Stimulated activated CD8-positive, alpha-beta memory T cell treated with anti-CD3 and anti-CD28 coated beads, Interleukin-15, amount 100 ng/mL, for 4 hours (primary cell): ENCODE results near the gene FHIP1A.

Source experiments
- DNase-seq, 2 donors: peaks; one replicate each; pipeline ENCODE4 v3.0.0-alpha.2; 2020; ENCODE audit warnings: low read depth in 2 of 2

FHIP1A gene

DNA sequence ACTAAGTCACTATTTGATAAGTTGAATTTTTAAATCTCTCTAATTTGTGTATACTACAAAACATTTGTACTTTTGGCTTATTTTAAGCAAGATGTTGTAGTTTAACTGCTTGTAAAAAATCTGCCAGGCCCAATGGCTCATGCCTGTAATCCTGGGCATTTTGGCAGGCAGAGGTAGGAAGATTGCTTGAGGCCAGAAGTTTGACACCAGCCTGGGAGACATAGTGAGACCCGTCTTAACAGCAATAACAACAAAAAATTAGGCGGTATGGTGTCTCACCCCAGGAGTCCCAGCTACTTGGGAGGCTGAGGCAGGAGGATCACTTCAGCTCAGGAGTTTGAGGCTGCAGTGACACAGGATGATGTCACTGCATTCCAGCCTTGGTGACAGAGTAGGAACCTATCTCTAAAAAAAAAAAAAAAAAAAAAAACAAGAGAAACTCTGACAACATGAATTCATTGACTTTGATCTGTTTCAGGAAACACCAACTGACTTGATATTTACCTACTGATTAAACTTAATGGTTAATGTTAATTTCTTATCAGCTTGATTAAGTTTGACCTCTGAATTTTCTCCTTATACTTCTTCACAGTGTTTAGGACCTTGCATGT lies 8.9 kb downstream of the FHIP1A start:
- DNase-seq, result no peak

DNA sequence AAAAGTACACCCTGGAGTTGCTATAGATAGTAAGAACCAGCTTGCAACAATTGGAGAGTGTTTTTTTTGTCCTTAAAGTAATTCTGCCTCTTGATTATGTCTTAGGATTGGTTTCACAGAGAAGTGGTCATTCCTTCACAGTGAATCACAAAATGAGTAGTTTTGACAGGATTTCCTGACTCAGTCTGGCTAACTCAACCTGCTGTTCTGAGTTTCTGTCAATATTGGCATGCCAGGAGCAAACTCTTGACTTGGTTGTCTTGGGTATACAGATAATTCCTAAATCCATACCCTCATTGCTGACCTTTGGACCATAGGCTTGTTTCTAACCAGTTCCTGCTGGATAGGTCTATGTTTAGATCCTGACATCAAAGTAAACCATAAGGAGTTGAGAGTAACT lies 9.4 kb downstream of the FHIP1A start:
- no peak for DNase-seq

DNA sequence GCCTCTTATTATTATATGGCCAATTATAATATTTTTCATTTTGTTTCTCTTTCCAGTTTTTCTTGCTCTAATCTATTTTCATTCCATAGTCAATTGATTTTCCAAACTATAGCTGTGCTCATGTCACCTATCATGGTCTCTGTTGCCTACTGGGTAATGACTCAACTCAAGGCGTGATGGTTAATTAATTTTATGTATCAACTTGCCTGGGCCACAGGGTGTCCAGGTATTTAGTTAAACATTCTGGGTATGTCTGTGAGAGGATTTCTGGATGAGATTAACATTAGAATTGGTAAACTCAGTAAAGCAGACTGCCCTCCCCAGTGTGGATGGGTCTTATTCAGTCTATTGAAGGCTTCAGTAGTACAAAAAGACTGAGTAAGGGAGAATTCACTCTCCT lies 9.9 kb downstream of the FHIP1A start:
- no peak for DNase-seq

DNA sequence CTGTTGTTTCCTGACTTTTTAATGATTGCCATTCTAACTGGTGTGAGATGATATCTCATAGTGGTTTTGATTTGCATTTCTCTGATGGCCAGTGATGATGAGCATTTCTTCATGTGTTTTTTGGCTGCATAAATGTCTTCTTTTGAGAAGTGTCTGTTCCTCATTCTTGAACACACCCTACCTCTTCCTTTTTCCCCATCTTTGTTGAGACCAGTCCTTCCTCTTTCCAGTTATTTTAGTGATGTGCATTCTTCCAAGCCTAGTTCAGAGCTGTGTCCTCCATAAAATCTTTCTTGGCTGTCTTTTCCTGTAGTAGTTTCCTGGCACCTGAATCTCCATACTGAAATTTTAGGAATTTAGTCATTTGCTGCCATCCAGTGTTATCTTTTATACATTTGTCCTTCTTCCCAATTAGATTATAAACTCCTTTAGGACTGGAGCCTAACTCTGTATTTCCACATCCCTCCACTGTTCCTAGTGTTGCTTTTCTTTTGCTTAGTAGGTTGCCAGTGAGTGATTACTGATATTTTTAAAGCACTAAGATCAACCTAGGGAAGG lies 11.4 kb downstream of the FHIP1A start:
- no peak for DNase-seq

DNA sequence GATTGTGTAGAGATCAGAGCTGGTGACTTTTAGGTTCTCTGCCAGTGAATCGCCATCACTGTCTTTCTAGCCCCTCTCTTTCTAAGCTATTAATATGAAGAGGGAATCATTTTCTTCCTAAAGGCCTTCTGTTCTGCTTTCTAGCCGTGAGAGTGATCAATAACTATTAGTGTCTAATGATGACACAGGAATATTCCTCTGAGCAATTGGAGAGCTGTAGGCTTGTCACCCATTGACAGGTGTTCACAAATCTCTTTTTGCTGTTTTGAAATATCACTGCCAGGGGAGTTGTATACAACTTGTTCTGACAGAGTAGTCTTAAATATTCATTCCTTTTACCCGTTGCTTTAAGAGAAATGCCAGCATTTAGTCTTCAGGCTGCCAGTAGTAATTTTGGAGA lies 13.9 kb downstream of the FHIP1A start:
- DNase-seq, result no peak

DNA sequence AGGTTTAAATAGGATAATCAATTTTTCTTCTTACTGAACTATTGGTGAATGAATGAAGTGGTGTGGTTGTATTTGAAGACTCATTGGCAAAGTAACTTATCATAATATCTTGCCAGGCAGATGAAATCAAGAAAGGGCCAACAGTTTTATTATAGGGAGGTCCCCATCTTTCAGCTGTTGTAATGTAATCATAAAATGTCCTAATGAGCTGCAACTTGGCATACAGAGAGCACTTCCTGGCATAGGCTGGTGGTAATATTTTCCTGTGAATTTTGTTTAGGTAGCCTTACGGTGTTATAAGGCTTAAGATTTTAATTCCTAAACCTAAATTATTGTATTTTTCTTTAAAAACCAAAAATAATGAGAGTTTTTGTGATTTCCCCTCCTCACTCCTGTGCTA lies 17.5 kb downstream of the FHIP1A start:
- no peak for DNase-seq

DNA sequence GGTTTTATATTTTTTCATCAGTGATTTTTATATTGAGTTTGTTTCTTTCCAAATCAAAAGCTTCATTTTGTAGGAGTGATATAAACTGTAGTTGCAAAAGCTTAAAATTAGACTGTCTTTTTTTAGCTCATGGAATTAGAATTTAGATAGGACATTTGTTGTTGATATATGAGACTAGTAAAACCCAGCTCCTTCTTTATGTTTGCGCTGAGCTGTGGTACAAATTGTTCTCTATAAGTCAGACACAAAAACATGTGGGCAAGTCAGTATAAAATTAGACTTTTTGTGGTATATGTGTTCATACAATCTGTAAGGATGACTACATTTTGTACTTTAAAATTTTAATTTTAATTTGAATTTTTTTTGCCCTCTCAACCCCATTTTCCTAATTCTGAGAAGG lies 18.3 kb downstream of the FHIP1A start:
- DNase-seq, result no peak

DNA sequence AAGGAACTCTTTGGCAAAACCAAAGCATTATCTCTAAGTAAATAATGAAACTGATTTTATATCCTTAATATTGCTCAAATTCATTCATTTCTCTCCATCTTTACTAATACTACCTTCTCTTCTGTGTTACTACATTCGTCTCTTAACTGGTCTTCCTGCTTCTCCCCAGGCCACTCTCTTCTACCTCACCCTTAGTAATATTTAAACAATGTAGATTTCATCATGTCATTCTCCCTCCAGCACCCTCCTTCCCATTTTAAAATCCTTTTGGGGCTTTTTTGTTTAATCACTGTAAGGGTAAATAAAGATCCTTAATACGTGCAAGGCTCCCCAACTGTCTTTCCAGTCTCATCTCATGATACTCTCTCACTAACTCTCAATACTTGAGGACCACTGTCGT lies 19.4 kb downstream of the FHIP1A start:
- no peak for DNase-seq

DNA sequence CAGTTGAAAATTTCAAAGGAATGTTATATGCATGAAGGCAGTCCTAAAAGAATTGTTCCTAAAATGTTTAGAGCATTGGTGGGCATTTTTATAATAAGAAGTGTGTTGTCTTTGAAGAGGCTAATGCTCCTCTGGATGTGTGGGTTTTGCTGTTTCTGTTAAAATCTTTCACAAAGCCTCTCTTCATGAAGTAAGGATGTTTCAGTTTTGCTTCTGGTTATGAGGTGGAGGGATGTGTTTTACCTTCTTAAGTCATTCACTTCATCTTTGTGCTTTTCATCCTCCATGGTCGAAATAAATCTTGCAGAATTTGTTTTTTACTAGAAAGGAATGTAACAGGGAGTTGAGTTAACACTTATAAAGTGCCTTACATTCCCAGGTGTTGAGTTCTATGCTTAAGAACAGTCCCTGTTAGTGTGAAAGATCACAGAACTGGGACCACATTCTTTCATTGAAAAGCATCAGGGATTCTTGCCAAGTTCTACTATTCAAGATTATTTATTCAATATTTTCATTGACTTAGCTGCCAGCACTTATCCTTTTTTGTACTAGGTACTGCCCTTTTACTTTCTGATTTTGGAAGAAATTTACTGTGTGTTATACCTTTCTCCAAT lies 21.1 kb downstream of the FHIP1A start:
- DNase-seq, result no peak

DNA sequence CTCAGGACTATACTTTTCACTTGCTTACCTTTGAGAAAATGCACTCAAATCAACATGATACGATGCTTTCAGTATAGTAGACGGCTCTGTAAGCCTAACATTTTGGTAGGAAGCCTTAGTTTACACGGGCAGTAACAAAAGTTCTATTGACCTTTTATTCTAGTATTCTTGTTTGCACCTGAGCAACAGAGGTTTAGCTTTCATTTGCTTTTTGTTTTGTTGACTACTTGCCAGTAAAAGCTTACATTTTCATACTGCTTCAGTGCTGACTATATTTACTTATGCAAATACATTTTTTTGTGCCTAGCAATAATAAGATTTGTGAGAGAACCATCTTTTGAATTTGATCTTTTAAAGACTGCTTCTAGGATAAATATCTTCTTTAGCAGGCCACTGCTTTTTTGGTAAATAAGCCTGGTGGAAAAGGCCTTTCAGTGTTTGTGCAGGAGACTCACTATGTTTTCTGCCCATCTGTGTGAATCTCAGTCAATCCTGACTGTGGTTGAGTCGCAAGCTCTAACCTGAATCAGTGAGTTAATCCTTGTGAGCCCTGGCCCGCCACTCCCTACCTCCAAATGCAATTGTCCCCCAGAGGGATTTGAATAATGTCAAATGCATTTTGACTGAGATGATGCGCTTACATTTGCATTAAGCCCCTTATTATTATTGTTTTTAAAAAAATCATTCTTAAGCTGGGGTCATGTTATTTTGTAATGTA lies 21.9 kb downstream of the FHIP1A start:
- no peak for DNase-seq

DNA sequence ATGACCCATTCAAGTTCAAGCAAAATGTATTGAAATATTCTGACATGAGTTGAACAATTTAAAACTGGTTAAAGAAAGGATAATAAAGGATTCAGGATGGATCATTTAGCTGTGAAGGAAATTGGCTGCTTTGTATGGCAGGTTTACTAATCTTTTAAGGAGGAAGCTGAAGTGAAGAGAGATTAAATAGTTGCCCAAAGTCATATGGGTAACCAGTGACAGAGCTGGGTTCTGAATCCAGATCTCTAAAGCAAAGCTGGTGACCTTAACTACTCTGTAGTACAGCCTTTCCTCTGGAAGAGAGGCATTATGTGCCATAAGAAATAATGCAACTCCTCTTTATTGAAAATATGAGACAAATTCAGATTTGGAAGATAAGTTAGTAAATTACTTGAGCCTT lies 22.8 kb downstream of the FHIP1A start:
- DNase-seq, result no peak

DNA sequence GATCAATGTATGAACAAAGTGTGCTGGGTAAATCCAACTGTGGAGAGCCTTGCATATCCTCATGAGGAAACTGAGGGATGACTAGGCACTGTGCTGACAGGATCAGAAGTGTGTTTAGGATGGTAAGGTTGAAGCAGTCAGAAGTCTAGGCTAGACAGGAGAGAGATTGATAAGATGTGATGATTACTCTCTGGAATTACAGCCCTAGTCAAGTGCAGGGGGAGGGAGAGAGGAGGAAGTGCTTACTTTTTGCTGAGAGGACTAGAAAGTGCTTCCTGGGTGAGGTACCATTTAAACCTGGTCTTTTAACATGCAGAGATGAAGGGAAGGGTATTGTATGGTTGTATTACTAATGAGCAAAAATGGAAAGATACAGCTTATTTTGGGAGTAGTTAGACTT lies 23.7 kb downstream of the FHIP1A start:
- DNase-seq, result no peak

DNA sequence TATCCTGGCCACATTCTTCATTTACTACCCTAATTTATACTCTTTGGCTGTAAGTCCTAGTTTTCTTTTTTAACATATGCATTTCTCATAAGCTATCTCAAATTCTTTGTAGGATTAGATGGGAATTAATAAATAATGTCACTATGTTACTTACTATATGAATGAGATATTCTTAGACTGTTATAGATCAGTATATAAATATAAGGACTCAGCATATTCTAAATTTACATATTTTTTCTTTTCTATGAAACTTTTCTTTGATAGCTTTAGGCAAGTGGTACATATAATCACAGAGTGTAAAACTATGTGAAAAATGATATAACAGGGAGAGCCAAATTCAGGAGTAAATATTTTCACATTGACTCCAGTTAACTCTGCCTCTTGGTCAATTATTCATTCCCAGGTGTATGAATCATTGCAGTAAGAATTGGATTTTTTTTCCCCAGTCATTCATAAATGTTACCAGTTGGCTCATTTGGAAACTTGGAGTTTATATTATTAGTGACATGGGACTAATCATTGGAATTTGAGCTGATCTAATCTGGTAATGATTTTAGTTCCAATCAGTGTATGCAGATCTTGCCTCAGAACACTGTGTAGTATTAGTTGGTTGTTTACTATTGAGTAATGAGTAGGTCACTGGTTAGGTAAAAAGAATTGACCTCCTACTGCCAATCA lies 25.3 kb downstream of the FHIP1A start:
- DNase-seq, result no peak

DNA sequence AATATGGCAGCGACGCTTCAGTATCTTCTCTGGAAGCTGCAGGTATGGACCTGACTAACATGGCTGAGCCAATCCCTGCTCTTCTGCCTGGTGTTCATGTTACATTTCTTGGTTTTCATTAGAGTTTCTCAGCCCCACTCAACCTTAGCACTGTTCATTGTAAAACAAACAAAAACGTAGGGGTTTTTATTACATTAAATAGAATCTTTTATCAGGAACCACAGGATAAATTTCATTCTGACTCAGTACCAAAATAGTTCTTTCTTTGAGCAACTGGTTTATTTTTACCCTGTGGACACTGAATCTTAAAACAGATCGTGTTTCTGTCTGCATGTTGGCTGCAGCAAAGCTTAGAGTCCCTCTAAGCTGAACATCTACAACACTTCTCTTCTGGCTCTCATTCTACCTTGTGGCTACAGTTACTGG lies 27.1 kb downstream of the FHIP1A start:
- no peak for DNase-seq

DNA sequence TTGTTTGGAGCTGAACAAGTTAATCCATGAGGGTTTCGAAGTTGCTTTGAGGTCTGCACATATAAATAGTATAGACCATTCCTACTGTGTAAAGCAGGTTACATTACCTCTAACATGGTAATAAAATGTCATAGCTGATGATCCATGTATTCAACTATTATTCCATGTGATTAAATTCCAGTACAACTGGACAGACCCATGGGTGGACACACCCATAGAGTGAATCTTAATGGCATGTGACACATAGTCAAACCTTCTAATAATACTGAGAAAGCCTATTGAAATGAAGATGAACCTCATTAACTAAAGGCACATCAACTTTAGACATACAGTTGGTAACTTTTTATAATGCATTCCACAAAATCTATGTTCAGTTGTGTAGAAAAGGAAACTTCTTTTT lies 28.5 kb downstream of the FHIP1A start:
- DNase-seq, result no peak

DNA sequence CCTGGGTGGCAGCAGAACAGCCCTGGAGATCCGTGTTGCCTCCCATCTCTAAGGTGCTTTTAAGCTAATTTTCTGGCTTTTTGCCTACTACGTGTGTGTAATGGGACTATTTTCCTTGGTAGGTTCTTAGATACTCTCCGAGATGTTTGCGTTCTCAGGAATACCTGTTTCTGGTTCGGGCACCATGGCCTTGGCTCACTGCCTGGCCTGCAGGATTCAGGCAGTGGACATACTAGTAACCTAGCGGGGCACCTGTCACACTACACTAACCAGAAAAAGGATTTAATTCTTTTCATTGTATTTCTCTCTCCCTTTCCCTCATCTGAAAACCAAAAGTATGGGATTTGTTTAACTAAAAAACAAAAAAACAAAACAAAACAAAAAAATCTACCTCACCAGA lies 29.2 kb downstream of the FHIP1A start:
- DNase-seq, result no peak

DNA sequence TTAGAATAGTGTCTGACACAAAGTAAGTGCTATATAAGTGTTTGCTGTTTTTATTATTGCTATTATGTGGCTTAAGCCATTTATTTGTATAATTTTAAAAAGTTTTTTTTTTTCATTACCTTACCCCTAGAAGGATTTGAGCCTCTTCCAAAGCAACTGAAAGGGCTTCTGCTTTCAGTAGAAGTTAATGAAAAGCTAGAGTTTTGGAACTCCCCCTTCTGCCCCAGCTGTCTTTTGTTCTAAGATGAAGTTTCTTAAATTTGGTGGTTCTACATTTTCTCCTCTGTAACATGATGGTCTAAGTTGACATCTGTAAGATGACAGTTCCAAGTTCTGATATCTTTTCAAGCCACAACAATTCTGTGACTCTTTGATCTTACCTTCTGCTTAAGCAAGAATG lies 30.3 kb downstream of the FHIP1A start:
- no peak for DNase-seq

DNA sequence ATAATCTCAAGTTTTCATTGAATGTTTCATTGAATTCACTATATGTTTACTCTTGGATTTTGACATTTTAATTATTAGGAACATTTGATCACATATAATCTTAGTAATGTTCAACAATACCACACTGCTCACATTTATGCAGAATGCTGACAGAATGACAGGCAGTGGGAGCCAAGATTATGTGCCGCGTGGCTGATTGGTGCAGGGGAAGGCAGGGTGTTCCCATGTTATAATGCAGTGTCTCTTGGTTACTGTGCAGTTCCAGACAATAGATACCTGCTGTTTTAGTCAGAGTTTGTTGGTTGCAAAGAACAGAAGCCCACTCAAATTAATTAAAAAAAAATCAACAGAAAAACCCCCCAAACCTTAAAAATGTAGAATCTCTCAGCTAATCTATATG lies 33.0 kb downstream of the FHIP1A start:
- DNase-seq, result no peak

DNA sequence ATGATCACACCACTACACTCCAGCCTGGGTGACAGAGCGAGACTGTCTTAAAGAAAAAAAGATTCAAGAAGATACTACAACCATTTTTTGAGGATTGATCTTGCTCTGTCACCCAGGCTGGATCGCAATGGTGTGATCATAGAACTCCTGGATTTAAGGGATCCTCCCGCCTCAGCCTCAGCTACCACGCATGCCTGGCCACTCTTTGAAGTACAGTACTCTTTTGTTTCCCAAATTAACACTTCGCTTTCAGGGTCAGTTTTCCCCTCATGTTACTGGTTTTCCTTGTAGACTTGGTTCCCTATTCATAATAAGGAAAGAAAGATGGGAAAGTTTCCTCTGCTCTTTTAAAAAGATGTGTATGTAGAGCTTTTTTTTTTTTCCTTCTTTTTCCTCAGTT lies 34.3 kb downstream of the FHIP1A start:
- no peak for DNase-seq

DNA sequence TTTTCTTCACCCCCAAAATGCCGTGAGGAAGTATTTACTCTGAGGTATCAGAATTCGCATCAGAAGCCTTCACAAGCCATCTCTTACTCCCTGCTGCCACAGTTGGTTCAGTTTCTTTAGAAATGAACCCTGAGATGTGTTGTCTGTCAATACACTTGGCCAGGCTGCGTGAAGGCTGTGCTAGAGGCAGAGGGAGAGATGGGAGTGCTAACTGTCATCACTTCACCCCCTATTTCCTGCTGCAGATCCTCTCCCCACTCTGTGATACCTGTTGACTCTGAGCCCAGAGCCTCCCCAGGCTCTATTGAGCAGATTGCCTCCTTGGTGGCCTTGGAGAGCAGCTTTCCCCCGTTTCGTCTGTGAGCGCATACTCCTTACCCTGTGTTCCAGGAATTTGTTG lies 34.8 kb downstream of the FHIP1A start:
- DNase-seq, result no peak

DNA sequence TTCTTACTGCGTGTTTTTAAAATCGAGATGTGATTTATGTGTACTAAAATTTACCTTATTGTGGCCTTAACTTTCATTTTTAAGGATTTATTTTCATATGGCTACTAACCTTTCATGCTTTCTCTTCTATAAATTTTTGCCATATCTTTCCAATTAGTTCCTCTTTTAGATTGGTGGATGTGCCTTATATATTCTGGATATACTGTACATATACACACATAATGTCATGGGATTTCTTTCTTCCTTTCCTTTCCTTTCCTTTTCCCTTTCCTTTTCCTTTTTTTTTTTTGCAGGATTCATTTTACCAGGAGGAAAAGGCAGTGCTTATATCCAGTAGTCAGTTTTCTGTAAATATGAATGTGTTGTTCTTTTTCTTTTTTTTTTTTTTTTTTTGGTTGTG lies 37.2 kb downstream of the FHIP1A start:
- DNase-seq, result no peak

DNA sequence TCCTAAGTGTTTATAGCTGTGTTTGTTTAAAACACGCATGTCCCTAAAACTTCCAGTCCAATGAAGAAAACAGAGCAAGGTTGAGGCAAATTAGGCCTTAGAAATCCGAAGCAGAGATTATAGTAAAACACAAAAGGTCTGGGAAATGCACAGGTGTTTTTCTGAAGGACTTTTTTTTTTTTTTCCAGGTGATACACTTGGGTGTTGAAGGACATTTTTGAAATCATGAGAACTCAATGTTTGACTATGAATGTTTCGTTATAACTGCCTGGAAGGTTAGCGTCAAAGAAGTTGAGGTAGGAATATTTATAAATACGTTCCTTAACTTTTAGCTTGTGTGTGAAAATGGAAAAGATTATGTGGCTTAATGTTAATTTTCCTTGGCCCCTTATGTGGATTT lies 45.5 kb downstream of the FHIP1A start:
- DNase-seq, result no peak

DNA sequence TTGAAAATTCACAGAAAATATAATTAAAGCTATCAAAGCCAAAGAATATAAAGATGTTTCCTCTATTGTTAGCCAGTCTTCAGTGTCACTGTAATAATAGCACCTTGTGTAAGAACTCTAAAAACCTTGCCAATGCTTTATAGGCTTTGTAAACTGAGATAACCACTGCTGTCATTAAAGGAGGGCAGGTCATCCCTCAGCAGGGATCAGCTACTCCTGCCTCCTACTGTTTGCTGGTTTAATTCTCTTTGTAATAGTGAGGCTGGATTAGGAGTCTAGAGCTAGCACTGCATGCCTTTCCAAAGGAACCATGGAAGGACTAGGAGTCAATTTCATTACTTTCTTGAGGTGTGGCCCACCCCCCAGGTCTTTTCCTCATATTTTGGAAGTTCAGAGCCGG lies 46.2 kb downstream of the FHIP1A start:
- no peak for DNase-seq
